HG02571 (cell line): ENCODE data around the gene SLX9.
"Not testable (repeated sequence)": the region's sequence is repeated elsewhere in the genome, so short reads cannot be mapped to it uniquely, and the experiment has no call there.

Source experiments
- ATAC-seq: cut with Tn5 transposase; IDR thresholded peaks from one replicate; pipeline ENCODE4 v1.9.1; 2021; ENCODE audit warnings: mild to moderate bottlenecking, moderate library complexity; ENCODE audit not compliant: unreplicated experiment

Gene SLX9

DNA sequence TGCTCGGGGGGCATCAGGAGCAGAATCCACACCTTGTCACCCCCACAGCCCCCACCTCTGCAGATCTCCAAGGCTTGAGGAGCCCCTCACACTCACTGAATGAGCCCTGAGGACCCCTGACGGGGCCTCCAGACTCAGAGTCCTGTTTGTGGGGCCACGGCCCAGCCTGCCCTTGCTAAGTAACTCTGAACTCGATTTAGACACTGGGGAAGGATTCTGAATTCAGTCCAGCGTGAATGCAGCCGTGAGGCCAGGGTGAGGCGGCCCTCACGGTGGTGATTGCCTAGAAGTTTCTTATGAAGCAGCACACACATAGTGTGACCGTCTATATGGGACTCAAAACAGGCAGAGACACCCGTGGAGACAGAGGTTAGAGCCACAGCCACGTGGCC lies 75.6 kb downstream of the SLX9 start:
- ATAC-seq, result no peak

DNA sequence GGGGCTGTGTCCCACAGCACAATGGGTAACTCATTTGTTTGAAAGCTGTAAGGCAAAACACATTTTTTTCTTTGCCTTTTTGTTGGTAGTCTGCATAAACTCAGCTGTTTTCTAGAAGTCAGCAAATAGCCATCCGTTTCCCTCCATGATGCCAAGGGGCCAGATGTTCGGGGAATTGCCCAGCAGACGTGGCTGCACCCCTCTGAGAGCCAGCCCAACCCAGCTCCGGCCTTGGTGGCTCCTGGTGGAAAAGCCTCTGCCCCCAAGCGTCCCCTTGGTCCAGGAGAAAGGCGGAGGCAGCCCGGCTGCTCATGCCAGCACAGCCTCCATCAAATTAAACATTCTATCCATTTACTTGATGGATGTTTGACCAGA lies 76.2 kb downstream of the SLX9 start:
- ATAC-seq, result no peak

GRCh38 chr21:45016406-45017038 lies 76.7 kb downstream of the SLX9 start:
- ATAC-seq, result no peak

- ATAC-seq, result no peak
Observed at GRCh38 chr21:45017039-45017960, 77.5 kb downstream of the SLX9 start.

GRCh38 chr21:45018131-45019075 lies 78.6 kb downstream of the SLX9 start:
- no peak for ATAC-seq

DNA sequence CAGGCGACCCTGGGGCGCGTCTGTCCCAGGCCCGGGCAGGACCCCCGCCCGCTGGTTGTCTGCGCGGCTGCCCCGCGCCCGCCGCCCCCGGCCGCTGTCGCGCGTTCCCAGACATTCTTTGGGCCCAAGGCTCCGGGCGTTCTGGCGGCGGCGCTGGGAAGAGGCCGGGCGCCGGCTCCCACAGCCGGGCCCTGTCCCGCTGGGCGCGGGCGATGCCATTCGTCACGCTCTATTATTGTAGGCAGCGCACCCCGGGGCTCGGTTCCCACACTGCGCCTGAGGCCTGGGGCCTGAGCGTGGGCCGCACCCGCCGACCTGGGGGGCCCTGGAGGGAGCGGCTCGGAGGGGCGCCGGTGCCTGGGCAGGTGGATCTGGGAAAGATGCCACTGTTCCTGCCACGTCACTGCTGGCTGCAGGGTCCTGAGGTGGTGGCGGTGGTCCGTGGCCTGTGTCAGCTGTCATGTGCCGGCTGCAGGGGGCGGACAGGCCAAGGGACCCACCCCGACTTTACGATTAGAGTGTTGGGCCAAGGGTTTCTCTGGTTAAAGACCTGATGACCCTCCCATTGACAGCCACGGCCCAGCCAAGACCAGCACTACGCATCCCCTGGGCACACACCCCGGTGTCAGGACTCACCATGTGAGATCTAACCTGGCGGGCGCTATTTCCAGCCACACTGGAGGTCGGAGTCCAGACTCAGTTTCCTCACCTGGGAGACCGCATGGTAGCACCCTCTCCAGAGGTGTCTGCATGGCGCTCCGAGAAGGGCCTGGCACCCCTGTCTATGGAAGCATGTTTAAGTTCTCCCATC lies 79.5 kb downstream of the SLX9 start:
- no peak for ATAC-seq

DNA sequence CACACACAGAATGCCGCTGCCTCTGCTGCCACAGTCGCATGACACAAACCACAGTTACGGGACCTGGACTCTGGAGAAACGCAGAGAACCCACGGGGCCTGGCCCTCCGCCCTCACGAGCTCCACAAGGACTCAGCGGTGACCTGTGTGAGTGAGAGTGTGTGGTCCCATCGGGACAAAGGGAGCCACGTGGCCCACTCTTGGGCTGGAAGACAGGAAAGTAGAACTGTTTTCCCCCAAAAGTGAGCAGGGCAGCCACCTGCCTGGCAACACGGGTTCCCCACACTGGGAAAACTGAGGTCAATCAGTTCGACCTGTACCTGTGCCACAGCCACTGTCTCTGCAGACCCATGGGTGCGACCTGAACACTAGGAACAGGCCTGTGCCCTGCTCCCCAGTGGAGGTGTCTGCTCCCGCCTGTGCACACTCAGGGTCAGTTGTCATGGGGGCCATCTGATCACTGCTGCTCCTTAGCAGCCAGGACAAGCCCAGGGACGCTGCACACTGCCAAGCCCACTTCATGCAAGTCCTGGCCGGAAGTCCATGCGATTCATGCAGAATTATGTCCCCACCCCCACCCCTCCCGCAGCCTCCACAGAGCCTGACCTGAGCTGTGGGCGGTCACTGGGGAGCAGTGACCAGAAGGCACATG lies 80.2 kb downstream of the SLX9 start:
- no peak for ATAC-seq

DNA sequence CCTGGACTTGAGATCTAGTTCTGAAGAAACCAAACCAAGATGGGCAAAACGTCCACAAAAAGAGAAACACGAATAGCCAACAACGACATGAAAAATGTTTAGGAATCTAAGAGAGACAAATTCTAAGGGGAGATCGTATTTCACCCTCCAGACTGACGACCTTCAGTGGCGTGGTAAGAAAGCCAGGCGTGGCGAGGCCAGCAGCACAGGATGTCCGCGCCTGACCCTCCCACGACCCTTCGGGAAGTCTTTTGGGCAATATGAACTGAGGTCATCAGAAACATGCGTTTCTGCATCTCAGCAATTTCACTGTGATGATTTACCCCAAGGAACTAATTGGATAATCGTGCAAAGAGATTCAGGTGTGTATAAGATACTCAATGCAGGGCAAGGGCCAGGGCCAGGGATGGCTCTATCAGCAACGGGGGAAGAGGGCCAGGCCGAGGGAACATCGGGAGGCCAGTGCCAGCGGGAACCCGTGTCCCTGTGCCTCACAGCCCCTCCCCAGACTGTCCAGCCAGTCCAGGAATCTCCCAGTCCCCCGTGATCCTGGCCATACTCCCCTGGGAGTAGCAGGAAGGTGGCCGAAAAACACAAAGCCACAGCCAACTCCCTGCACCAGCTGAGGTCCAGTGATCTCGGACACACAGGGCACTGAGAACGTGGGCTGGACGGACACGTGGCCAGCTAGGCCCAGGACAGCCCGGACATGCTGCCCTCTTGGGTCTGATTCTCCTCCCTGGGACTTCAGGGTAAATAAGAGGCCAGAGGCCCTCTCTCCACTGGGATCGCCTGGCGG lies 81.0 kb downstream of the SLX9 start:
- no peak for ATAC-seq

GRCh38 chr21:45021428-45022347 lies 81.9 kb downstream of the SLX9 start:
- ATAC-seq, result no peak

DNA sequence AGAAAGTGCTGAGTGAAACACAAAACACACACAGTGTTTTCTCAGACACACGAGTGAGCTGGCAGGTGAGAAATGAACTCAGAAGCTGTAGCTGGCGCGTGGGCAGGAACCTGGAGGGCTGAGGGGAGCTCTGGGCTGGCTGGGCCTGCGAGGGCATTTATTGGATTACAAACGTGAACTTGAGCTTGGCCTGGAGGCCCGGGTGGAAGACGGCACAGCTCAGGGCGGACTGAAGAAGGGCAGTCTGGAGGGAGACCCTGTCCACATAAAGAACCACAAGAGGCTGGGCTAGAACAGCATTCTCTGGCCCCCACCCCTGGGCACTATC lies 82.5 kb downstream of the SLX9 start:
- no peak for ATAC-seq

- no peak for ATAC-seq
Observed at GRCh38 chr21:45022736-45023135, 82.9 kb downstream of the SLX9 start.

DNA sequence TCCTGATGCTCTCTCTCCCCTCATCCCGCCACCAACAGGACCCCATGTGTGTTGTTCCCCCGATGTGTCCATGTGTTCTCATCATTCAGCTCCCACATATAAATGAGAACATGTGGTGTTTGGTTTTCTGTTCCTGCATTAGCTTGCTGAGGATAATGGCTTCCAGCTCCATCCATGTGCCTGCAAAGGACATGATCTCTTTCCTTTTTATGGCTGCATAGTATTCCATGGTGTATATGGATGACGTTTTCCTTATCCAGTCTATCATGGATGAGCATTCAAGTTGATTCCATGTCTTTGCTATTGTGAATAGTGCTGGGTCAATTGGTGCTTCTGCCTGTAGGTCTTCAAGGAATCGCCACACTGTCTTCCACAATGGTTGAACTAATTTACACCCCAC lies 84.7 kb downstream of the SLX9 start:
- ATAC-seq, result not testable (repeated sequence)

GRCh38 chr21:45026066-45026745 lies 86.4 kb downstream of the SLX9 start:
- ATAC-seq, result no peak
